Stimulated activated CD8-positive, alpha-beta memory T cell treated with anti-CD3 and anti-CD28 coated beads, Interleukin-4, amount 100 ng/mL, for 24 hours (primary cell): ENCODE results near the gene ZHX3.

ENCODE experiments used
- DNase-seq: peaks from one replicate; pipeline ENCODE4 v3.0.0-alpha.2; 2020; ENCODE audit warnings: low read depth

ZHX3 gene

GRCh38 chr20:41317546-41318270, at the start of gene ZHX3:
ZHX3 (minus strand) TSS chr20:41317731; CDS start chr20:41204916, 112,815 bp downstream.
- DNase-seq: peak; percentile 96

GRCh38 chr20:41367393-41367695, 49.8 kb upstream of the ZHX3 start:
- no peak for DNase-seq

- no peak for DNase-seq
Observed at GRCh38 chr20:41366546-41367392, 49.2 kb upstream of the ZHX3 start, which contains the start of gene EMILIN3. EMILIN3 (minus strand) TSS chr20:41366818; CDS start chr20:41366634, 184 bp downstream.

GRCh38 chr20:41365777-41366545, 48.4 kb upstream of the ZHX3 start:
- no peak for DNase-seq

GRCh38 chr20:41364967-41365765, 47.6 kb upstream of the ZHX3 start:
- no peak for DNase-seq

GRCh38 chr20:41364236-41364855, 46.8 kb upstream of the ZHX3 start:
- no peak for DNase-seq

- DNase-seq: no peak
Observed at GRCh38 chr20:41363601-41364000, 46.1 kb upstream of the ZHX3 start.

- DNase-seq: no peak
Observed at GRCh38 chr20:41362748-41363140, 45.2 kb upstream of the ZHX3 start.

- no peak for DNase-seq
Observed at GRCh38 chr20:41361757-41362747, 44.5 kb upstream of the ZHX3 start.

- DNase-seq: no peak
Observed at GRCh38 chr20:41360831-41361756, 43.6 kb upstream of the ZHX3 start.

GRCh38 chr20:41359541-41360011, 42.0 kb upstream of the ZHX3 start:
- DNase-seq: no peak

GRCh38 chr20:41358717-41359116, 41.2 kb upstream of the ZHX3 start:
- no peak for DNase-seq

GRCh38 chr20:41358230-41358629, 40.7 kb upstream of the ZHX3 start:
- DNase-seq: no peak

- DNase-seq: no peak
Observed at GRCh38 chr20:41357424-41358163, 40.1 kb upstream of the ZHX3 start.

GRCh38 chr20:41356951-41357350, 39.4 kb upstream of the ZHX3 start:
- no peak for DNase-seq

- no peak for DNase-seq
Observed at GRCh38 chr20:41355598-41356203, 38.2 kb upstream of the ZHX3 start.

GRCh38 chr20:41355192-41355591, 37.7 kb upstream of the ZHX3 start:
- DNase-seq: no peak

GRCh38 chr20:41353530-41353929, 36.0 kb upstream of the ZHX3 start:
- DNase-seq: no peak
